ENCODE data around the gene SAMD8.
"Not testable (repeated sequence)": the region's sequence is repeated elsewhere in the genome, so short reads cannot be mapped to it uniquely, and the experiment has no call there.

Gene SAMD8

GRCh38 chr10:75110006-75110632, 1.3 kb upstream of the SAMD8 start:
- H3K27ac ChIP-seq: peak overlapping the region; percentile 80
- TF ChIP-seq CTCF (conservative IDR thresholded peaks at IDR 0.05) (no peak), ZFX (IDR thresholded peaks at IDR 0.05) (no peak)

- TF ChIP-seq ZFX (IDR thresholded peaks at IDR 0.05): no peak
- no peak for TF ChIP-seq CTCF (conservative IDR thresholded peaks at IDR 0.05)
Measured at GRCh38 chr10:75111907-75112679, 637 bp downstream of the SAMD8 start.

GRCh38 chr10:75115137-75115536, 3.7 kb downstream of the SAMD8 start:
- no peak overlapping the region for H3K27ac ChIP-seq
- TF ChIP-seq ZFX (IDR thresholded peaks at IDR 0.05): no peak
- TF ChIP-seq CTCF (conservative IDR thresholded peaks at IDR 0.05): no peak

More at GRCh38 chr10:75111907-75112679, 637 bp downstream of the SAMD8 start:
- peak overlapping the region; percentile 80 for H3K27ac ChIP-seq

GRCh38 chr10:75116941-75117775, 5.7 kb downstream of the SAMD8 start:
- H3K27ac ChIP-seq: not testable (repeated sequence)

GRCh38 chr10:75117995-75118394, 6.5 kb downstream of the SAMD8 start:
- H3K27ac ChIP-seq: no peak overlapping the region
- TF ChIP-seq ZFX (IDR thresholded peaks at IDR 0.05): no peak
- TF ChIP-seq CTCF (conservative IDR thresholded peaks at IDR 0.05): no peak

- H3K27ac ChIP-seq: not testable (repeated sequence)
Measured at GRCh38 chr10:75119444-75120066, 8.1 kb downstream of the SAMD8 start.

GRCh38 chr10:75121322-75121721, 9.9 kb downstream of the SAMD8 start:
- no peak overlapping the region for H3K27ac ChIP-seq
- no peak for TF ChIP-seq CTCF (conservative IDR thresholded peaks at IDR 0.05)
- no peak for TF ChIP-seq ZFX (IDR thresholded peaks at IDR 0.05)

GRCh38 chr10:75122505-75122904, 11.0 kb downstream of the SAMD8 start:
- no peak overlapping the region for H3K27ac ChIP-seq
- no peak for TF ChIP-seq ZFX (IDR thresholded peaks at IDR 0.05)
- TF ChIP-seq CTCF (conservative IDR thresholded peaks at IDR 0.05): no peak

Data from C4-2B (cell line).